ENCODE data around the gene CATSPERE. TPM values are rescaled to one million over a fixed set of nuclear protein-coding genes. Genes with fewer than 3 reads are reported as not detected.

The CATSPERE gene
- polyA plus RNA-seq, 1 experiment = 0.20 TPM

- no peak for TF ChIP-seq CTCF (IDR thresholded peaks at IDR 0.05; ENCODE audit: insufficient read depth, low read depth, low read length)
- ChIA-PET CTCF (interaction anchor here (0.6 to 1.2 kb wide), 2 partner anchors 16 to 128 kb away, joined by 3 to 4 read pairs; no protein-coding TSS in a partner anchor), POLR2A (interaction anchor here (1.0 kb wide), 1 partner anchor 17 kb away, joined by 3 read pairs; no protein-coding TSS in a partner anchor)
- no peaks in the 10 kb centered on the region for H3K27me3 ChIP-seq (ENCODE audit: control insufficient read depth, insufficient read depth, low read length)
- DNase-seq (ENCODE audit: low read depth) = no peak
- no peak overlapping the region for H3K4me3 ChIP-seq (ENCODE audit: low read depth, low read length)
- H3K36me3 ChIP-seq (ENCODE audit: control insufficient read depth, insufficient read depth, low read length) = no peaks in the 10 kb centered on the region; the same call in 1 of the 2 replicates
These were observed 29.9 kb upstream of the CATSPERE start for GRCh38 chr1:244431166-244431565.

- ChIA-PET POLR2A (no interaction called here), CTCF (interaction anchor here (0.8 to 1.3 kb wide), 2 partner anchors 8 to 11 kb away, joined by 3 to 4 read pairs; no protein-coding TSS in a partner anchor)
These were observed 25.4 kb upstream of the CATSPERE start for GRCh38 chr1:244435562-244436205.

GRCh38 chr1:244436336-244437085 is 24.6 kb upstream of the CATSPERE start:
- POLR2A ChIA-PET = no interaction called here
- TF ChIP-seq CTCF (IDR thresholded peaks at IDR 0.05; ENCODE audit: insufficient read depth, low read depth, low read length) = no peak

More at GRCh38 chr1:244435562-244436205, 25.4 kb upstream of the CATSPERE start:
- Histone ChIP-seq H3K27me3 (ENCODE audit: control insufficient read depth, insufficient read depth, low read length) (no peaks in the 10 kb centered on the region), H3K4me3 (ENCODE audit: low read depth, low read length) (no peak overlapping the region), H3K36me3 (ENCODE audit: control insufficient read depth, insufficient read depth, low read length) (no peaks in the 10 kb centered on the region; the same call in 1 of the 2 replicates)
- no peak for TF ChIP-seq CTCF (IDR thresholded peaks at IDR 0.05; ENCODE audit: insufficient read depth, low read depth, low read length)
- no peak for DNase-seq (ENCODE audit: low read depth)

GRCh38 chr1:244437086-244437468 is 24.0 kb upstream of the CATSPERE start:
- H3K4me3 ChIP-seq (ENCODE audit: low read depth, low read length) = no peak overlapping the region
- no peak for DNase-seq (ENCODE audit: low read depth)
- no peaks in the 10 kb centered on the region for H3K27me3 ChIP-seq (ENCODE audit: control insufficient read depth, insufficient read depth, low read length)
- ChIA-PET CTCF (interaction anchor here (0.6 to 1.3 kb wide), 2 partner anchors 10 to 138 kb away, joined by 3 to 4 read pairs; no protein-coding TSS in a partner anchor), POLR2A (no interaction called here)
- TF ChIP-seq CTCF (IDR thresholded peaks at IDR 0.05; ENCODE audit: insufficient read depth, low read depth, low read length) = no peak
- no peaks in the 10 kb centered on the region; the same call in 1 of the 2 replicates for H3K36me3 ChIP-seq (ENCODE audit: control insufficient read depth, insufficient read depth, low read length)

More at GRCh38 chr1:244436336-244437085, 24.6 kb upstream of the CATSPERE start:
- Histone ChIP-seq H3K4me3 (ENCODE audit: low read depth, low read length) (no peak overlapping the region), H3K27me3 (ENCODE audit: control insufficient read depth, insufficient read depth, low read length) (no peaks in the 10 kb centered on the region), H3K36me3 (ENCODE audit: control insufficient read depth, insufficient read depth, low read length) (no peaks in the 10 kb centered on the region; the same call in 1 of the 2 replicates)
- DNase-seq (ENCODE audit: low read depth) = no peak
- CTCF ChIA-PET = interaction anchor here (0.6 to 1.3 kb wide), 3 partner anchors 9 to 137 kb away, joined by 3 to 4 read pairs (median 3); no protein-coding TSS in a partner anchor

GRCh38 chr1:244439391-244440032 is 21.6 kb upstream of the CATSPERE start:
- Histone ChIP-seq H3K27me3 (ENCODE audit: control insufficient read depth, insufficient read depth, low read length) (no peaks in the 10 kb centered on the region), H3K36me3 (ENCODE audit: control insufficient read depth, insufficient read depth, low read length) (no peaks in the 10 kb centered on the region), H3K4me3 (ENCODE audit: low read depth, low read length) (no peak overlapping the region)
- no peak for TF ChIP-seq CTCF (IDR thresholded peaks at IDR 0.05; ENCODE audit: insufficient read depth, low read depth, low read length)
- no peak for DNase-seq (ENCODE audit: low read depth)
- ChIA-PET CTCF (no interaction called here), POLR2A (no interaction called here)

All from BJ (cell line).